8988T (cell line): ENCODE results near the gene ABCG2.
"Not testable (repeated sequence)": the region's sequence is repeated elsewhere in the genome, so short reads cannot be mapped to it uniquely, and the experiment has no call there.

Experiments
- DNase-seq: peaks from one replicate; pipeline ENCODE4 v3.0.0; 2011

Gene ABCG2

GRCh38 chr4:88163336-88163735, 4.9 kb upstream of the ABCG2 start:
- no peak for DNase-seq

GRCh38 chr4:88162626-88163025, 4.2 kb upstream of the ABCG2 start:
- no peak for DNase-seq

GRCh38 chr4:88159229-88159725, 838 bp upstream of the ABCG2 start:
- DNase-seq, result no peak

- no peak for DNase-seq
Observed at GRCh38 chr4:88158038-88158488, 376 bp downstream of the ABCG2 start.

- not testable (repeated sequence) for DNase-seq
Observed at GRCh38 chr4:88152331-88152730, 6.1 kb downstream of the ABCG2 start.

GRCh38 chr4:88148560-88148959, 9.9 kb downstream of the ABCG2 start:
- no peak for DNase-seq

- DNase-seq, result no peak
Observed at GRCh38 chr4:88147799-88148217, 10.6 kb downstream of the ABCG2 start.

GRCh38 chr4:88146891-88147290, 11.5 kb downstream of the ABCG2 start:
- no peak for DNase-seq

- DNase-seq, result no peak
Observed at GRCh38 chr4:88144866-88145300, 13.6 kb downstream of the ABCG2 start.

GRCh38 chr4:88144048-88144447, 14.4 kb downstream of the ABCG2 start:
- no peak for DNase-seq

- no peak for DNase-seq
Observed at GRCh38 chr4:88143504-88143903, 14.9 kb downstream of the ABCG2 start.

GRCh38 chr4:88138561-88138960, 19.9 kb downstream of the ABCG2 start:
- no peak for DNase-seq

- DNase-seq, result no peak
Observed at GRCh38 chr4:88137112-88137511, 21.3 kb downstream of the ABCG2 start.

GRCh38 chr4:88136249-88136648, 22.2 kb downstream of the ABCG2 start:
- DNase-seq, result no peak

- no peak for DNase-seq
Observed at GRCh38 chr4:88135356-88135663, 23.1 kb downstream of the ABCG2 start.

GRCh38 chr4:88134536-88135355, 23.7 kb downstream of the ABCG2 start:
- DNase-seq, result no peak

- DNase-seq, result no peak
Observed at GRCh38 chr4:88134111-88134510, 24.3 kb downstream of the ABCG2 start.

GRCh38 chr4:88130544-88131305, 27.7 kb downstream of the ABCG2 start:
- DNase-seq, result no peak

- DNase-seq, result no peak
Observed at GRCh38 chr4:88130003-88130402, 28.4 kb downstream of the ABCG2 start.

- not testable (repeated sequence) for DNase-seq
Observed at GRCh38 chr4:88122260-88122659, 36.2 kb downstream of the ABCG2 start.

GRCh38 chr4:88119943-88120342, 38.5 kb downstream of the ABCG2 start:
- no peak for DNase-seq

- DNase-seq, result no peak
Observed at GRCh38 chr4:88115587-88115986, 42.9 kb downstream of the ABCG2 start.

- no peak for DNase-seq
Observed at GRCh38 chr4:88112856-88113255, 45.6 kb downstream of the ABCG2 start.

GRCh38 chr4:88110826-88111225, 47.6 kb downstream of the ABCG2 start:
- DNase-seq, result no peak
